K562 (cell line): Measurements from ENCODE around the gene IL6R. TPM values are rescaled to one million over a fixed set of nuclear protein-coding genes. Genes with fewer than 3 reads are reported as not detected.

Experiments used
- ARNT ChIP-seq, 2 experiments: fragments of 450-650 bp; IDR thresholded peaks; 2 replicates each; pipeline ENCODE4 v1.6.1; 2016; ENCODE audit warnings: mild to moderate bottlenecking in 1 of 2
- HMGN3 ChIP-seq: IDR thresholded peaks from 2 replicates; pipeline ENCODE4 v1.6.1; 2011; ENCODE audit warnings: borderline replicate concordance, low read depth, mild to moderate bottlenecking, mixed read lengths, low read length; ENCODE audit not compliant: insufficient read length; ENCODE audit errors: extremely low read depth
- KAT2B ChIP-seq: IDR thresholded peaks from one replicate; pipeline ENCODE4 v1.6.1; 2012; ENCODE audit warnings: low read depth, mild to moderate bottlenecking, control low read depth, inconsistent platforms, low read length, moderate library complexity
- KLF16 ChIP-seq: IDR thresholded peaks from 2 replicates; pipeline ENCODE4 v1.6.1; 2016; ENCODE audit warnings: antibody characterized with exemption
- NCOR1 ChIP-seq: fragments of 450-650 bp; IDR thresholded peaks from 2 replicates; pipeline ENCODE4 v1.6.1; 2016; ENCODE audit warnings: mild to moderate bottlenecking, moderate library complexity
- NR2C1 ChIP-seq, 2 experiments: fragments of 450-650 bp; IDR thresholded peaks; 2 replicates each; pipeline ENCODE4 v1.6.1; 2017; ENCODE audit warnings: mild to moderate bottlenecking in 2 of 2, antibody characterized with exemption in 1 of 2, inconsistent platforms in 1 of 2, missing compliant biosample characterization in 1 of 2, missing genetic modification characterization in 1 of 2
- RCOR1 ChIP-seq, 2 experiments: IDR thresholded peaks; 2 replicates each; pipeline ENCODE4 v1.6.1; 2012; ENCODE audit warnings: low read depth in 2 of 2, low read length in 2 of 2, borderline replicate concordance in 1 of 2, improper control_type of control experiment in 1 of 2
- SMARCA4 ChIP-seq: fragments of 450-650 bp; IDR thresholded peaks from 2 replicates; pipeline ENCODE4 v1.6.1; 2016
- SMARCC2 ChIP-seq: fragments of 450-650 bp; IDR thresholded peaks from 2 replicates; pipeline ENCODE4 v1.6.1; 2017; ENCODE audit warnings: antibody characterized with exemption, moderate library complexity, mild to moderate bottlenecking, low read depth
- SMARCE1 ChIP-seq: fragments of 450-650 bp; IDR thresholded peaks from 2 replicates; pipeline ENCODE4 v1.7.1; 2016; ENCODE audit warnings: mild to moderate bottlenecking
- TBL1XR1 ChIP-seq, 2 experiments: IDR thresholded peaks; 2 replicates each; pipeline ENCODE4 v1.6.1; 2012; ENCODE audit warnings: improper control_type of control experiment in 2 of 2, low read length in 2 of 2, mild to moderate bottlenecking in 1 of 2
- TCF7 ChIP-seq: sonication (generic); IDR thresholded peaks from 2 replicates; pipeline ENCODE4 v1.6.1; 2016; ENCODE audit warnings: antibody characterized with exemption, borderline replicate concordance
- TOE1 ChIP-seq, 2 experiments: fragments of 450-650 bp in 1 of 2; sonication (generic) in 1 of 2; formaldehyde crosslinking in 1 of 2; IDR thresholded peaks; 2 replicates each; pipeline versions ENCODE4 v1.7.1 to v1.8.0; 2016 to 2022; ENCODE audit warnings: borderline replicate concordance in 2 of 2, mild to moderate bottlenecking in 2 of 2, antibody characterized with exemption in 1 of 2, inconsistent platforms in 1 of 2, low read depth in 1 of 2, missing genetic modification reagents in 1 of 2, moderate library complexity in 1 of 2
- ZBTB7A ChIP-seq: IDR thresholded peaks from 2 replicates; pipeline ENCODE4 v1.6.1; 2011; ENCODE audit warnings: low read depth, mild to moderate bottlenecking, low read length, moderate library complexity, borderline replicate concordance; ENCODE audit not compliant: control insufficient read depth
- ZNF175 ChIP-seq: fragments of 200-800 bp; sonication (Bioruptor generic); IDR thresholded peaks from 2 replicates; pipeline ENCODE4 v1.6.1; 2016; ENCODE audit warnings: low read depth, mild to moderate bottlenecking, missing genetic modification characterization, missing compliant biosample characterization
- polyA plus RNA-seq, 8 experiments: library from polyadenylated mRNA; depleted of rRNA in 4 of 8; stranded (reverse) in 5 of 8; unstranded in 3 of 8; fragments of >200 nt; fragmentation: Nextera tagmentation in 2 of 8; fragmentation: Illumina TruSeq in 1 of 8; extraction: Ambion mirVana in 2 of 8; extraction: Trizol in 1 of 8; gene quantifications; 2 replicates each; pipeline versions ENCODE4 v1.2.1 to v1.2.3, GENCODE V29; 2011 to 2014; ENCODE audit warnings: inconsistent platforms in 1 of 8, missing spikeins in 1 of 8
- total RNA-seq, 7 experiments: library from RNA; depleted of rRNA in 6 of 7; stranded (reverse); fragments of >200 nt in 6 of 7; fragmentation: Illumina TruSeq in 2 of 7; extraction: Trizol in 2 of 7; gene quantifications; 2 replicates each; pipeline versions ENCODE4 v1.2.1 to v1.2.3, GENCODE V29; 2011 to 2021; ENCODE audit warnings: low replicate concordance in 1 of 7
- TF ChIP-seq, protein P1 (sequence below): sonication (generic); formaldehyde crosslinking; IDR thresholded peaks from 2 replicates; pipeline ENCODE4 v1.8.0; 2023; ENCODE audit warnings: mild to moderate bottlenecking, missing genetic modification reagents
- TF ChIP-seq, protein P2 (sequence below): IDR thresholded peaks from 2 replicates; pipeline ENCODE4 v1.6.1; 2012; ENCODE audit warnings: low read depth, low read length, improper control_type of control experiment, borderline replicate concordance
- TF ChIP-seq, protein P3 (sequence below), 2 experiments: fragments of 200-800 bp in 1 of 2; sonication (Bioruptor generic) in 1 of 2; sonication (generic) in 1 of 2; formaldehyde crosslinking in 1 of 2; IDR thresholded peaks in 1 of 2; conservative IDR thresholded peaks in 1 of 2; 2 replicates each; pipeline versions ENCODE4 v1.5.0 to v1.6.1; 2016 to 2020; ENCODE audit warnings: missing compliant biosample characterization in 1 of 2, missing genetic modification characterization in 1 of 2, missing genetic modification reagents in 1 of 2

The IL6R gene
- total and polyA plus RNA-seq, 9 of the 15 experiments (the other 6 are each of a cell fraction or from before 2014, with no cell fraction given), result 0.05 to 1.1 (median 0.11) TPM; not detected in 2

DNA sequence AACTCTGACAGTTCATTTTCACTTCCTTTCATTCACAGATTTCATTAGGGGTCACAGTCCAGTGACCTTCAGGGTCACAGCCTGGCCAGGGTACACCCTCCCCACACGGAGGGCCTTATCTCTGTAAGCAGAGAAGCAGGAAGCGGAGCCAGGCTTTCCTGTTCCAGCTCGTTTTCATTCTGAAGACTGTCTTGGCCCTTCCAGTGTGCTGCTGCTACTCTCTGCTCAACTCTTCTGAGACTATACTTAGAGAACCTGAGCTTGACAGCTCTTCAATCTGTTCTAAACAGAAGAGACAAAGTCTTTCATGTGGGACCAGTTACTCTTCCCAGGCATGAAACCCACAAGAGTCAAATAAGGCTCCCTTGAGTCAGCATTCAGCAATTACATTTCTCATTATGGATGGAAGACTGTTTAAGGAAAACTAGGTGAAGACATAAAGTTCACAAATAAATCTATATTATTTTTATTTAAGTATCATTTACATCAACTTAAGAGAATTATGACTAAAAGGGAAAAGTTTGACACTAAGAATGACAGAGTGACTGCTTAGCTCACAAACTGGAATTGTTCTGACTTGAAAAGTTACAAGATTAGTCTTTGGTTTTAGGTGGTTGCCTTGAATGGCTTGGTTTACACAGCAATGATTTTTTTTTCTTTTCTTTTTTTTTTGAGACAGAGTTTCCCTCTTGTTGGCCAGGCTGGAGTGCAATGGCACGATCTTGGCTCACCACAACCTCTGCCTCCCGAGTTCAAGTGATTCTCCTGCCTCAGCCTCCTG, 92.1 kb downstream of the IL6R start (continued):
- TF ChIP-seq TOE1 (IDR thresholded peaks at IDR 0.05; ENCODE audit: borderline replicate concordance), result no peak
- TF ChIP-seq TOE1 (CRISPR knock-in tag; IDR thresholded peaks at IDR 0.05; ENCODE audit: borderline replicate concordance, low read depth), result no peak
- peak; percentile 59; the same call in 1 of the 2 replicates for TF ChIP-seq ZNF175 (CRISPR knock-in tag)
- TF ChIP-seq SMARCC2, result 0 out of 2 replicates have a peak, but pooled peaks have one; percentile 41
- TF ChIP-seq TBL1XR1 (IDR thresholded peaks at IDR 0.05; ENCODE audit: low read length in 2 of 2), result peak in 1 of 2 experiments; percentile 65; a peak in 2 of 4 replicates
- TF ChIP-seq, protein P1, sequence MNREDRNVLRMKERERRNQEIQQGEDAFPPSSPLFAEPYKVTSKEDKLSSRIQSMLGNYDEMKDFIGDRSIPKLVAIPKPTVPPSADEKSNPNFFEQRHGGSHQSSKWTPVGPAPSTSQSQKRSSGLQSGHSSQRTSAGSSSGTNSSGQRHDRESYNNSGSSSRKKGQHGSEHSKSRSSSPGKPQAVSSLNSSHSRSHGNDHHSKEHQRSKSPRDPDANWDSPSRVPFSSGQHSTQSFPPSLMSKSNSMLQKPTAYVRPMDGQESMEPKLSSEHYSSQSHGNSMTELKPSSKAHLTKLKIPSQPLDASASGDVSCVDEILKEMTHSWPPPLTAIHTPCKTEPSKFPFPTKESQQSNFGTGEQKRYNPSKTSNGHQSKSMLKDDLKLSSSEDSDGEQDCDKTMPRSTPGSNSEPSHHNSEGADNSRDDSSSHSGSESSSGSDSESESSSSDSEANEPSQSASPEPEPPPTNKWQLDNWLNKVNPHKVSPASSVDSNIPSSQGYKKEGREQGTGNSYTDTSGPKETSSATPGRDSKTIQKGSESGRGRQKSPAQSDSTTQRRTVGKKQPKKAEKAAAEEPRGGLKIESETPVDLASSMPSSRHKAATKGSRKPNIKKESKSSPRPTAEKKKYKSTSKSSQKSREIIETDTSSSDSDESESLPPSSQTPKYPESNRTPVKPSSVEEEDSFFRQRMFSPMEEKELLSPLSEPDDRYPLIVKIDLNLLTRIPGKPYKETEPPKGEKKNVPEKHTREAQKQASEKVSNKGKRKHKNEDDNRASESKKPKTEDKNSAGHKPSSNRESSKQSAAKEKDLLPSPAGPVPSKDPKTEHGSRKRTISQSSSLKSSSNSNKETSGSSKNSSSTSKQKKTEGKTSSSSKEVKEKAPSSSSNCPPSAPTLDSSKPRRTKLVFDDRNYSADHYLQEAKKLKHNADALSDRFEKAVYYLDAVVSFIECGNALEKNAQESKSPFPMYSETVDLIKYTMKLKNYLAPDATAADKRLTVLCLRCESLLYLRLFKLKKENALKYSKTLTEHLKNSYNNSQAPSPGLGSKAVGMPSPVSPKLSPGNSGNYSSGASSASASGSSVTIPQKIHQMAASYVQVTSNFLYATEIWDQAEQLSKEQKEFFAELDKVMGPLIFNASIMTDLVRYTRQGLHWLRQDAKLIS (CRISPR knock-in tag), result no peak
- peak; percentile 82; the same call in 1 of the 2 replicates for TF ChIP-seq ZBTB7A
- TF ChIP-seq, protein P2, sequence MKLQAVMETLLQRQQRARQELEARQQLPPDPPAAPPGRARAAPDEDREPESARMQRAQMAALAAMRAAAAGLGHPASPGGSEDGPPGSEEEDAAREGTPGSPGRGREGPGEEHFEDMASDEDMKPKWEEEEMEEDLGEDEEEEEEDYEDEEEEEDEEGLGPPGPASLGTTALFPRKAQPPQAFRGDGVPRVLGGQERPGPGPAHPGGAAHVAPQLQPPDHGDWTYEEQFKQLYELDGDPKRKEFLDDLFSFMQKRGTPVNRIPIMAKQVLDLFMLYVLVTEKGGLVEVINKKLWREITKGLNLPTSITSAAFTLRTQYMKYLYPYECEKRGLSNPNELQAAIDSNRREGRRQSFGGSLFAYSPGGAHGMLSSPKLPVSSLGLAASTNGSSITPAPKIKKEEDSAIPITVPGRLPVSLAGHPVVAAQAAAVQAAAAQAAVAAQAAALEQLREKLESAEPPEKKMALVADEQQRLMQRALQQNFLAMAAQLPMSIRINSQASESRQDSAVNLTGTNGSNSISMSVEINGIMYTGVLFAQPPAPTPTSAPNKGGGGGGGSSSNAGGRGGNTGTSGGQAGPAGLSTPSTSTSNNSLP, result 0 out of 2 replicates have a peak, but pooled peaks have one; percentile 31
- peak; percentile 81 for TF ChIP-seq NR2C1 (IDR thresholded peaks at IDR 0.05)
- TF ChIP-seq NR2C1 (tag; IDR thresholded peaks at IDR 0.05), result peak; percentile 91
- TF ChIP-seq ARNT (IDR thresholded peaks at IDR 0.05), result peak in 1 of 2 experiments; percentile 31; a peak in 1 of 4 replicates
- no peak for TF ChIP-seq KAT2B
- TF ChIP-seq TCF7, result 0 out of 2 replicates have a peak, but pooled peaks have one; percentile 72
- peak; percentile 75 for TF ChIP-seq KLF16
- TF ChIP-seq HMGN3, result no peak
- TF ChIP-seq, protein P3, sequence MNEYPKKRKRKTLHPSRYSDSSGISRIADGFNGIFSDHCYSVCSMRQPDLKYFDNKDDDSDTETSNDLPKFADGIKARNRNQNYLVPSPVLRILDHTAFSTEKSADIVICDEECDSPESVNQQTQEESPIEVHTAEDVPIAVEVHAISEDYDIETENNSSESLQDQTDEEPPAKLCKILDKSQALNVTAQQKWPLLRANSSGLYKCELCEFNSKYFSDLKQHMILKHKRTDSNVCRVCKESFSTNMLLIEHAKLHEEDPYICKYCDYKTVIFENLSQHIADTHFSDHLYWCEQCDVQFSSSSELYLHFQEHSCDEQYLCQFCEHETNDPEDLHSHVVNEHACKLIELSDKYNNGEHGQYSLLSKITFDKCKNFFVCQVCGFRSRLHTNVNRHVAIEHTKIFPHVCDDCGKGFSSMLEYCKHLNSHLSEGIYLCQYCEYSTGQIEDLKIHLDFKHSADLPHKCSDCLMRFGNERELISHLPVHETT (CRISPR knock-in tag; conservative IDR thresholded peaks at IDR 0.05 in 1 of 2, IDR thresholded peaks at IDR 0.05 in 1 of 2), result 0 out of 4 replicates have a peak, but pooled peaks of 1 of the 2 experiments have one; percentile 54
- peak; percentile 62 for TF ChIP-seq SMARCE1
- peak; percentile 84 for TF ChIP-seq NCOR1
- TF ChIP-seq RCOR1 (IDR thresholded peaks at IDR 0.05; ENCODE audit: borderline replicate concordance in 1 of 2, low read depth in 2 of 2, low read length in 2 of 2), result peak; percentile 85 to 99
- TF ChIP-seq SMARCA4, result peak; percentile 68
